Measurements from ENCODE around the gene CAMSAP1.

DNA sequence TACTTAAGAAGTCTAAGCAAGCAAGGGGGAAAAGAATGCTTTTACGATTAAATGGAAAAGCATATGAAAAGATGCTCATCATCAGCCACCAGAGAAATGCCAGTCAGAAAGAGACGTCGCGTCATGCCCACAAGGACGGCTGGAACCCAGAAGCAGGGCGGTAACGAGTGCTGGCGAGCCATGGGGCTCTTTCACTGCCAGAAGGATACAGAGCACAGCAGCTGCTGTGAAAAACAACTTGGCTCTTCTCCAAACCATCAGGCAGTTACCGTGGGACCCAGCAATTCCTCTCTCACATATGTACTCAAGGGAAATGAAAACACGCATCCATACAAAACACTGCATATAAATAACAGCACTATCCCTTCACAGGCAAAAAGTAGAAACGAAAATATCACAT is 95.5 kb downstream of the CAMSAP1 start:
- TF ChIP-seq CTCF (IDR thresholded peaks at IDR 0.05; ENCODE audit: low read depth, low read length) (no peak), EZH2phosphoT487 (IDR thresholded peaks at IDR 0.05; ENCODE audit: low read depth) (no peak)

Measured in OCI-LY3 (cell line).